HG03432 (cell line): ENCODE results near the gene NRG2.

ENCODE experiments used
- ATAC-seq: cut with Tn5 transposase; IDR thresholded peaks from one replicate; pipeline ENCODE4 v1.9.1; 2021; ENCODE audit warnings: mild to moderate bottlenecking, moderate library complexity; ENCODE audit not compliant: unreplicated experiment

The NRG2 gene

GRCh38 chr5:140041492-140042392 lies 1.4 kb downstream of the NRG2 start:
- ATAC-seq: no peak

- no peak for ATAC-seq
These were observed 2.0 kb downstream of the NRG2 start for GRCh38 chr5:140041099-140041491.

- no peak for ATAC-seq
These were observed 2.7 kb downstream of the NRG2 start for GRCh38 chr5:140040358-140040757.

GRCh38 chr5:140039561-140039960 lies 3.5 kb downstream of the NRG2 start:
- peak; percentile 20 for ATAC-seq

GRCh38 chr5:140038373-140038957 lies 4.6 kb downstream of the NRG2 start:
- no peak for ATAC-seq

GRCh38 chr5:140037012-140037411 lies 6.1 kb downstream of the NRG2 start:
- no peak for ATAC-seq

GRCh38 chr5:140035881-140036280 lies 7.2 kb downstream of the NRG2 start:
- no peak for ATAC-seq

GRCh38 chr5:140033037-140033760 lies 9.9 kb downstream of the NRG2 start:
- no peak for ATAC-seq

- no peak for ATAC-seq
These were observed 10.8 kb downstream of the NRG2 start for GRCh38 chr5:140032296-140032695.

GRCh38 chr5:140027807-140028206 lies 15.3 kb downstream of the NRG2 start:
- ATAC-seq: no peak

GRCh38 chr5:140025736-140026135 lies 17.4 kb downstream of the NRG2 start:
- no peak for ATAC-seq

- ATAC-seq: no peak
These were observed 18.2 kb downstream of the NRG2 start for GRCh38 chr5:140024928-140025327.

GRCh38 chr5:140023611-140024191 lies 19.4 kb downstream of the NRG2 start:
- ATAC-seq: no peak

- ATAC-seq: no peak
These were observed 22.4 kb downstream of the NRG2 start for GRCh38 chr5:140020601-140021177.

GRCh38 chr5:140018920-140019644 lies 24.0 kb downstream of the NRG2 start:
- no peak for ATAC-seq

GRCh38 chr5:140018517-140018916 lies 24.6 kb downstream of the NRG2 start:
- ATAC-seq: no peak

- ATAC-seq: no peak
These were observed 25.0 kb downstream of the NRG2 start for GRCh38 chr5:140018096-140018481.

GRCh38 chr5:140017397-140018095 lies 25.6 kb downstream of the NRG2 start:
- ATAC-seq: no peak

- ATAC-seq: no peak
These were observed 27.4 kb downstream of the NRG2 start for GRCh38 chr5:140015706-140016105.

GRCh38 chr5:140014751-140015150 lies 28.3 kb downstream of the NRG2 start:
- no peak for ATAC-seq
